ENCODE measurements around the gene KRTAP10-1. TPM values are rescaled to one million over a fixed set of nuclear protein-coding genes. Genes with fewer than 3 reads are reported as not detected.

KRTAP10-1 gene
- total RNA-seq, 1 donor from 2014 or later, result not detected

DNA sequence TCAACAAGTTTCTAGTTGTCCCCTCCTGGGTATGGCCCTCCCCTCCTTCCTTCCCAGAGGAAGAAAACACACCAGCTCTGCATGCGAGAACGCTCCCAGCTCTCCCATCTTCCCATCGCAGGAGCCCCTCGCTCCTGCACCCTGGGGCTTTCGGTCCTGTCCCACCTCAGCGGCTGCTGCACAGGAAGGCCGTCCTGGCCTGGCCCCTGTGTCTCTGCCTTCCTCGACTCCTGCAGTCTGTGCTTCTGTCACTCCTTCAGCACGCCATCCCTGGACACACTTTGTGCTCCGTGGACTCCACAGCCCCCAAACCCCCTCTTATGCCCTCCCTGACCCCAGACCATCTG is 23.2 kb downstream of the KRTAP10-1 start:
- Mint-ChIP-seq H3K4me1 (ENCODE audit: unreplicated experiment) (no peaks in the 10 kb centered on the region), H3K9me3 (ENCODE audit: unreplicated experiment) (no peaks in the 10 kb centered on the region), H3K36me3 (ENCODE audit: unreplicated experiment) (no peaks in the 10 kb centered on the region), H3K27ac (ENCODE audit: unreplicated experiment) (no peak overlapping the region), H3K4me3 (ENCODE audit: unreplicated experiment) (no peak overlapping the region), H3K27me3 (ENCODE audit: unreplicated experiment) (peaks cover 4% of the 10 kb centered on the region)
- no peak for DNase-seq (ENCODE audit: extremely low spot score, unreplicated experiment)
- TF ChIP-seq, protein P1, sequence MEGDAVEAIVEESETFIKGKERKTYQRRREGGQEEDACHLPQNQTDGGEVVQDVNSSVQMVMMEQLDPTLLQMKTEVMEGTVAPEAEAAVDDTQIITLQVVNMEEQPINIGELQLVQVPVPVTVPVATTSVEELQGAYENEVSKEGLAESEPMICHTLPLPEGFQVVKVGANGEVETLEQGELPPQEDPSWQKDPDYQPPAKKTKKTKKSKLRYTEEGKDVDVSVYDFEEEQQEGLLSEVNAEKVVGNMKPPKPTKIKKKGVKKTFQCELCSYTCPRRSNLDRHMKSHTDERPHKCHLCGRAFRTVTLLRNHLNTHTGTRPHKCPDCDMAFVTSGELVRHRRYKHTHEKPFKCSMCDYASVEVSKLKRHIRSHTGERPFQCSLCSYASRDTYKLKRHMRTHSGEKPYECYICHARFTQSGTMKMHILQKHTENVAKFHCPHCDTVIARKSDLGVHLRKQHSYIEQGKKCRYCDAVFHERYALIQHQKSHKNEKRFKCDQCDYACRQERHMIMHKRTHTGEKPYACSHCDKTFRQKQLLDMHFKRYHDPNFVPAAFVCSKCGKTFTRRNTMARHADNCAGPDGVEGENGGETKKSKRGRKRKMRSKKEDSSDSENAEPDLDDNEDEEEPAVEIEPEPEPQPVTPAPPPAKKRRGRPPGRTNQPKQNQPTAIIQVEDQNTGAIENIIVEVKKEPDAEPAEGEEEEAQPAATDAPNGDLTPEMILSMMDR (IDR thresholded peaks at IDR 0.05), result no peak

GRCh38 chr21:44516342-44516741 is 23.7 kb downstream of the KRTAP10-1 start:
- Mint-ChIP-seq H3K4me1 (ENCODE audit: unreplicated experiment) (no peaks in the 10 kb centered on the region), H3K27ac (ENCODE audit: unreplicated experiment) (no peak overlapping the region), H3K4me3 (ENCODE audit: unreplicated experiment) (no peak overlapping the region), H3K9me3 (ENCODE audit: unreplicated experiment) (no peaks in the 10 kb centered on the region), H3K36me3 (ENCODE audit: unreplicated experiment) (no peaks in the 10 kb centered on the region), H3K27me3 (ENCODE audit: unreplicated experiment) (peaks cover 4% of the 10 kb centered on the region)
- TF ChIP-seq, protein P1 (IDR thresholded peaks at IDR 0.05), result no peak
- DNase-seq (ENCODE audit: extremely low spot score, unreplicated experiment), result no peak

DNA sequence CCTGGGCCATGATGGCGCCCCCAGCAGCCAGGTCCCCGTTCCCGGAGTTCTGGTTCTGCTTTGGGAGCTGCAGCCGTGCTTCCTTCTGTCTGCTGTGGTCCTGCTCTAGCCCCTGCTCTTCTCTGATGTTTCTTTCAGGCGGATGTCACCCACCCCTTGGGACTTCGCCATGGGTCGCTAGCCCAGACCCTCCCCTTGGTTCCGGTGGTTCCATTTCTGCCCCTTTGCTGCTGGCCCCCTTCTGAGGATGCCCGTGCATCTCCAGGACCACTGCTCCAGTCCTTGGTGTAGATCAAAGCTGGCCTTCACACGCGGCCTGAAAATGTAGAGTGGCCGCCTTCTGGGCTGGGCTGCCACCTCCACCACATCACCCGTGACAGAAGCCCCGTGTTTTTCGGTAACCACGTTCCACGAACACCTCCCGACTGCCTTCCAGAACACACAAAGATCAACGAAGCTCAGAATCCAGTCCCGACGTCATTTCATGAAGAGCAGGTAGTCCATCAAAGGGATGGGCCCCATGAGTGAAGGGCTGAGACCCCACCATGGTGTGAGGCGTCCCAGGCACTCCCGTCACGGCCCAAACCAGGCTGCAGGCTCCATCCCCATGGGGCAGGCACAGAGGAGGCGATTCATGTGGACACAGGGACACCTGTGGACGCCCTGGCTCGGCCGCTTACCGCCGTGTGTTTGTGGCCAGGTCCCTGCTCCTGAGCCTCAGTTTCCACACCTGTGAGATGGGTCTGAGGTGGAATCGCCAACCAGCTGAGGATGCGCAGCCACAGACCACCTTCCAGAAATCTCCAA is 24.4 kb downstream of the KRTAP10-1 start:
- Mint-ChIP-seq H3K4me3 (ENCODE audit: unreplicated experiment) (no peak overlapping the region), H3K27ac (ENCODE audit: unreplicated experiment) (no peak overlapping the region), H3K27me3 (ENCODE audit: unreplicated experiment) (peaks cover 4% of the 10 kb centered on the region), H3K4me1 (ENCODE audit: unreplicated experiment) (no peaks in the 10 kb centered on the region), H3K36me3 (ENCODE audit: unreplicated experiment) (no peaks in the 10 kb centered on the region), H3K9me3 (ENCODE audit: unreplicated experiment) (no peaks in the 10 kb centered on the region)
- TF ChIP-seq, protein P1 (IDR thresholded peaks at IDR 0.05), result no peak
- DNase-seq (ENCODE audit: extremely low spot score, unreplicated experiment), result no peak

DNA sequence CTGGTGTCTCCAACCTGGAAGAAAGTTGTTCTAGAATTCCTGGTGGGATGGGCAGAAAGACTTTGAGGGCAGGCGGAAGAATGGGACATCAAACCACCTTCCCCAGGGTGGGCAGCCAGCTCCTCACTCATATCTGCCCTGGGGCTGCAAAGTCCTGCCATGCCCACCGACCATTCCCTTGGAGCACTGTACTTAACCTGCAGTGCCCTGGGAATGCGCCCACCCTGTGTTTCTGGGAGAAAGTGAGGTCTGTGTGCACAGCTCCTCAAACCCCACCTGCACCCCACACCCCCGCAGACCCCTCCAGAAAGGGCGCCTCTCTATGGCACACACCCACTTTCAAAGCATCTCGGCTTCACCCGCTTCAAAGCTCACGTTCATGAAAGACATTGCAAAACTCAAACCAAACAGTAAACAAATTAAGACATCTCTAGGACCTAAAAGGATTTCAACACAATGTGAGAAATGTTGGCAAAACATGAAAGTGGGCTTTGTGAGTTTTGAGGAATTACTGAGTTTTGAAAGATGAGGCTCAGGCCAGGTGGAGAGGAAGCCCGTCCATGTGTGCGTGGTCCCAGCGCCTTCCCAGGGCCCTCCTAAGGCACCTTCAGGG is 25.1 kb downstream of the KRTAP10-1 start:
- Mint-ChIP-seq H3K4me1 (ENCODE audit: unreplicated experiment) (no peaks in the 10 kb centered on the region), H3K27me3 (ENCODE audit: unreplicated experiment) (peaks cover 4% of the 10 kb centered on the region), H3K27ac (ENCODE audit: unreplicated experiment) (no peak overlapping the region), H3K9me3 (ENCODE audit: unreplicated experiment) (no peaks in the 10 kb centered on the region), H3K4me3 (ENCODE audit: unreplicated experiment) (no peak overlapping the region), H3K36me3 (ENCODE audit: unreplicated experiment) (no peaks in the 10 kb centered on the region)
- DNase-seq (ENCODE audit: extremely low spot score, unreplicated experiment), result no peak
- TF ChIP-seq, protein P1 (IDR thresholded peaks at IDR 0.05), result no peak

DNA sequence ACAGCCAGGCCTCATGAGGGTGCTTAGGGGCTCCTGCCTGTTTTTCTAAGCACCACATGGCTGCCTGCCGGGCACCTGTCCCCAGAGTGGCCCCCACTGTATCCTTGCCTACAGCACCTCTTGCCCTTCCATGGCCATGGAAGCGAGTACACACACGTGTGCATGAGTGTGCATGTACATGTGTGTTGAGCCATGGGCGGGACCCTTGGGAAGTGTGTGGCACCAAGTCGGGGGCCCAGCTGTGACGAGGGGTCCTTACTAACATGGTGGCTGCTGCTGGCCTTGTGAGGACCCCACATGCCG is 25.8 kb downstream of the KRTAP10-1 start:
- Mint-ChIP-seq H3K36me3 (ENCODE audit: unreplicated experiment) (no peaks in the 10 kb centered on the region), H3K4me3 (ENCODE audit: unreplicated experiment) (no peak overlapping the region), H3K9me3 (ENCODE audit: unreplicated experiment) (no peaks in the 10 kb centered on the region), H3K27ac (ENCODE audit: unreplicated experiment) (no peak overlapping the region), H3K27me3 (ENCODE audit: unreplicated experiment) (peaks cover 4% of the 10 kb centered on the region), H3K4me1 (ENCODE audit: unreplicated experiment) (no peaks in the 10 kb centered on the region)
- DNase-seq (ENCODE audit: extremely low spot score, unreplicated experiment), result no peak
- TF ChIP-seq, protein P1 (IDR thresholded peaks at IDR 0.05), result no peak
